ENCODE measurements around the gene PANK1.
"Not testable (repeated sequence)": the region's sequence is repeated elsewhere in the genome, so short reads cannot be mapped to it uniquely, and the experiment has no call there.

Gene PANK1

DNA sequence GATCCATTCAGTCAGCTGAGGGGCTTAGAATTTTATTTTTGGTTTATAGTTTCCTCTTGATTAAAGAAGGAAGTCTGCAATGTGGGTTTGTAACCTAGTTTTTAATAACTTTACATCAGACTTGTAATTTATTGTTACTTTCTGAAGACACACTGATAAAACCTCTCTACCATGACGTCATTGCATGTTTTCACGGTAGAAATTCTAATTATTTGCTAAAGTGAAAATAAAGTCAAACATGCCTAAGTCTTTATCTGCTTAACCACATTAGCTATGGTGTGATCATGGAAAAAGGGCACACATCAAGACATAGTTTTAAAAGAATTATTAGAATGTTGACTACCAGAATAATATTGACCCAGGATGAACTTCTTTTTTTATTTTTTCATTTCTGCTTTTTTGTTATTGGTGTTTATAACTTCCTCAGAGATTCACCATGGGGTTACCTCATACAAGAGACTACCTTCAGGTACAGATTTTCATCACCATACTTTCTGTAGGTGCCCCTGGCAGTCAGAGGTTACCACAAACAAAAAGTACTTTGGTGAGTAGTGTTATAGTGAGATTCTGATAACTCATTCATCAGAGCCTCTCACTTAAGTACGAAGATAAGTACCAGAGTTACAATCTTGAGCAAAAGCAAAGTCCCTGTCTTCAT, 7.0 kb upstream of the PANK1 start:
- no peak for DNase-seq

DNA sequence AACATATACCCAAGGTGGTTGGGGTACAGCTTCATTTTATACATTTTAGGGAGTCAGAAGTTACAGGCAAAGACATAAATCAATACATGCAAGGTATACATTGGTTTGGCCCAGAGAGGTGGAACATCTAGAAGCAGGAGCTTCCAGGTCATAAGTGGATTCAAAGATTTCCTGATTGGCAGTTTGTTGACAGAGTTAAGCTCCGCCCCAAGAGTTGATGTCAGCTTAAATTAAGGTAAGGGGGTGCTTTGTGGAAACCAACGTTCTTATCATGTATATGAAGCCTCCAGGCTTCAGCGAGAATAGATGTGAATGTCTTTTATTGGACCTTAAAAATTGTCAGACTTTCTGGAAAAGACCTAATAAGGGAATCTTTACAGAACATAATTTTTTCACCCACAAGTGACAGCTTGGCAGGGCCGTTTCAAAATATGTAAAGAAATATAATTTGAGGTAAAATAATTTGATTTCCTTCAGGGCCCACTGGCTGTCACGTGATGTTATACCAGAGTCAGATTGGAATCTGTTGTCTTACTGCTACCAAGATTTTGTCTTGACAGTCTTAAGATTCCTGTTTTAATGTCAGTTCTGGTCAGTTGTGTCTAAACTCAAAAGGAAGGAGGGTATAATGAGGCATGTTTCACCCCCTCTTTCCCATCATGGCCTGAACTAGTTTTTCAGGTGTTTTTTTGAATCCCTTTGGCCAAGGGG, 6.3 kb upstream of the PANK1 start:
- no peak for DNase-seq

DNA sequence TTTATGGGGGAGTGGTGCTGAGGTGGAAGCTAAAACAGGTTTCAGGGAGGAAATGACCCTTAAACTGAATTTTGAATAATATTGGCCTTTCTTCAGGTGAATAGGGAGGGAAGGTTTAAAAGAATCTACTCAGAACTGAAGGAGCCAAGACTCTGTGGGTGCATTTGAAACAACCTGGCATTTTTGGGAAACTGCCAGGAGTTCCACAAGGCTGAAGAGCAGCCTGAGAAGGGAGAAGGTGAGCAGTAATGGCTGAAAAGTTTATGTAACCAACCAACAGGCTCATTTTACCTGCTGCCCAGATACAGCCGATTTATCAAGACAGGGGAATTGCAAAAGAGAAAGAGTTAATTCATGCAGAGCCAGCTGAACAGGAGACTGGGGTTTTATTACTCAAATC, 4.0 kb upstream of the PANK1 start:
- no peak for DNase-seq

- DNase-seq = no peak
Observed at GRCh38 chr10:89648074-89648473, 3.0 kb upstream of the PANK1 start.

DNA sequence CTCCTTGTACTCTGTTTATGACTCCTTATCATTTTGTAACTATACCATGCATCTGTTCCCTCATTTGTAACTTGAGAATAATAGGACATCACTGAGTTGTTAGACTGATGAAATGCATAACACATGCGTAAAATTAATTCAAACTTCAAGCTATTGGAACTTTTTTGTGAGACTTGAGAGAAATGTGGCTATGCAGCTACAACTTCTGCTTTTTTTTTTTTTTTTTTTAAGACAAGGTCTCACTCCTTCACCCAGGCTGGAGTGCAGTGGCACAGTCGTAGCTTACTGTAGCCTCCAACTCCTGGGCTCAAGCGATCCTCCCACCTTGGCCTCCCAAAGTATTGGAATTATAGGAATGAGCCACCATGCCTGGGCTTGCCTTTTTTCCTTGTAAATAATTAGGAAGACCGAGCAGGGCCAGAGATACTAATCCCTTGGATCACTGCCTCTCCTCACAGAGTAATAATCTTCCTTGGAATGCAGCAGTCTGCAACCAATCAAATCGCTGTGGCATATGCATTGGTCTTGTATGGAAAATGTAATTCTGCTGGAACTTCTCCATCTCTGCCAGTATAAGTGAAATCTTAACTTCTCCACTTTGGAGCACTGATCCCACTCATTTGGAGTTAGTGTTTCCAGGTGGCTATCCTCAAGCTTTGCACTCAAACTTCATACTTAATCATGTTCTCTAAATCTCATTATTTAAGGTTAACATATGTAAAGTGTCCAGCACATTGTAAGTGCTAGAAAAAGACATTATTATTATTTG, 2.0 kb upstream of the PANK1 start:
- peak; percentile 13 to 29 for DNase-seq

- DNase-seq = no peak
Observed at GRCh38 chr10:89645742-89646172, 715 bp upstream of the PANK1 start.

DNA sequence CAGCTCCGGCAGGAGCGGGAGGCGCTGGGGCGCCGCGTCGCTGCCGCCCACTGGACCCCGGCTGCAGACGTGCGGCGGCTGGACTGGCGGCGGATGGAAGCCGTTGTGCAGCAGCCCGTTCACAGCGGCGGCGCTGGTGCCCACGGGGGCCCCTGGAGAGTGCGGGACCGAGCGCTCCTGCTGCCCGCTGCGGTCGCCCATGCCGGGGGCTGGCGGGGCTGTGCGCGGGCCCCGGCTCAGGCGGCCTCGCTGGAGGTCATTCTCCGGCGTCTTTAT, 413 bp downstream of the PANK1 start:
- DNase-seq = no peak

- DNase-seq = peak; percentile 97 to 98
Observed at GRCh38 chr10:89643812-89644690, 991 bp downstream of the PANK1 start.

- DNase-seq = no peak
Observed at GRCh38 chr10:89643431-89643811, 1.6 kb downstream of the PANK1 start.

DNA sequence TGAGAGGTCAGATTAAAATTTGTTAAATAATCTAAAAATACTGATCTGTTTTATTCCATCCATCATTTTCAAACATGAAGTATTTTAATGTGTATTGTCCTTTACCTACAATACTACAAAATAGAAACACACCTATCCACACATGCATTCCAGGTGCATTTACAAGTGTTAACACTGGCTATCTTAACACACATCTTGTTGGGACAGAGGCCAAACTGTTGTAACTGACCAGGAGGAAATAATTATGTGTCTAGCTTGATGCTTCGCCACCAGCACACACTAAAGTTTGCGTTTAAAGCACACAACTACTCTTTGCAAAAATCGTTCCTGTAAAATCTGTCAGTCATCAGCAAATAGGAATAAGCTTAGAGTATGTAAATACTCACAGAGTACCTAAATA, 2.8 kb downstream of the PANK1 start:
- no peak for DNase-seq

DNA sequence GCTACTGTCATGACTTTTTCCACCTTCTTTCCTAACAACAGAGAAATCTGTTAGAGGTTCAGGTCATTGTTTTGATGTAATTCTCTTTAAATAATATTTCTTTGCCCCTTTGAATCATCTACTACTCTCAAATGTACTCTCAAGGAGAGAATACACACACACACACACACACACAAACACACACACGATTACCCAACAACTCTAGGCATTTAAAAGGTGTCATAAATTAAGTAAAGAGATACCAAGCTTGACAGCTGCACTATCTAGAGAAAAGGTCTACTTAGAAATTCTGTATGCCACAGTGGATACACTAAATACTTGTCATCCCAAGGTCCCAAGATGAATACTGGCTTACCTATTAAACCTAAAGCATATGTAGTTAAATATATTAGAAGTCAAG, 4.8 kb downstream of the PANK1 start:
- DNase-seq = no peak

DNA sequence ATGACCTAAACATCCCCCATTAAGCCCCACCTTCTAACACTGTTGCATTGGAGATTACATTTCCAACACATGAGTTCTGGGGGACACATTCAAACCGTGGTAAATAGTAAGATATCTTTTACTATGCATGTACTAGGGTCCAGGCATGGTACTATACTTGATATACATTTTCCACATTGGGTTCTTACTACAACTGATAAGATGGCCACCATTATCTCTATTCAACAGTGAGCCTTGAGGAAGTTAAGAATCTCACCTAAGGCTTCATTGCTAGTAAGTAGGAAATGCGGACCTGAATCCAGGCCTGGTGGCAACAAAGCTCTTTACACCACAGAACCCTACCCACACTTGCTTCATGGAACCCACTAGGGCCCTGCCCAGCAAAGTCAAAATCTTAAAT, 5.7 kb downstream of the PANK1 start:
- no peak for DNase-seq

DNA sequence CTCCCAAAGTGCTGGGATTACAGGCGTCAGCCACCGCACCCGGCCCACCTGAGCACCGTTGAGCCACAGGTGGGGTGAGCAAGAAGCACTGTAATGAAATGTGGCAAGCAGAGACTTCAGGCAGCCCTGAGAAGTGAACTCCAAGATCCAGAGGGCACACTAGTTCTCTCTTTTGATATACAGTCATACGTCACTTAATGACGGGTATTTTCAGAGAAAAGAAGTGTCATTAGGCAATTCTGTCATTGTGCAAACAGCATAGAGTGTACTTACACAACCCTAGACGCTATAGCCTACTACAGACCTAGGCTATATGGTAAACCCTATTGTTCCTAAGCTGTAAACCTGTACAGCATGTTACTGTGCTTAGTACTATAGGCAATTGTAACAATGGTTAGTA, 7.9 kb downstream of the PANK1 start:
- peak; percentile 47 to 61 for DNase-seq

DNA sequence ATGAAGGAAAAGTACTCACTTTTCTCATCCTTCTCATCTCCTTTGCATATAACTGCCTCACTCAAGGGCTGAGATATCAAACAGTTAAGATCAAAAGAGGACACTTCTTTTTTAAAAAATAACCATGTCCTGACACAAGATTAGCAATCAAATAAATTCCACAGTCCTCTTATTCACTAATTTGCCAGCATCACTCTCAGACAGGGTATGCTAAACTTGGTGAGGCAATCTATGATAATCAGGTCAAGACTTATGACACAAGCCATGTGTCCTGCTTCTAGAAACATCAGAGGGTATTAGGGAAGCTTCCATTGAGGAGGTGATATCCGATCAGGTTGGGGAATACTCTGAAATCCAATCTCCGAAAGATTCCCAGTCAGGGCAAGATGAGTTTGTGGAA, 10.4 kb downstream of the PANK1 start:
- no peak for DNase-seq

DNA sequence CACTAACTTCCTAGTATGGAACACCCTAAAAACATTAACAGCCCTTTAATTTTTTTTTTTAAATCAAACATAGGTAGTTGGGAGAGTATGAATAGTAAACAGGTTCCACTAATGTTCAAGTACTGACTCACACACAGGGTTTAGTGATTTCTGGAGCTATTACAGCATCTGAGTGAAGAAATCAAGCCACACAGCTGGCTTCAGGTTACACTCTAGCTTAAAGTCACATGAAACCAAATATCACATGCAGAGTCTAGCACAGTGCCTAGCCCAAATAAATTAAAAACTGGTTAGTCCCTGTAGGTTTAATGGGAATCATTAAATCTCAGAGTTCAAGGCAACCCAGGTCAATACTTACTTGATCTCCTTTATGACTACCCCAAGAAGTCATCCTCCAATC, 11.6 kb downstream of the PANK1 start:
- no peak for DNase-seq

DNA sequence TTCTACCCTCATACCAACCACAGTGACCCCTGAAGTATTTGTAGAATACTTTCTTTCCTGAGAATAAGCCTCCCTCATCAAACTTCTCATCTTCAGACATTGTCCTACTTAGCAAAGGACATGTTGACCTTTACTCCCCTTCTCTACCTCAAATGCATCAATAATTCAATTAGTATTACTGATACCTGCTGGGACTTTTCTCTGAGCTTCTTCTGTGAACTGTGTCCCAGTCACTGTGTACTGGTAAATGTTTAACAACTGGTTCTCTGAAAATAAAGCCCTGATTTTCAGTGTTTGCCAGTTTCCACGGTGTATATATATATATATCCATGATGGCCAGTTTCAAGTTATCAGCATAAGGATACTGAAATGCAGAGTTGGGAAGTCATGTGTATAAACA, 12.2 kb downstream of the PANK1 start:
- DNase-seq = no peak

DNA sequence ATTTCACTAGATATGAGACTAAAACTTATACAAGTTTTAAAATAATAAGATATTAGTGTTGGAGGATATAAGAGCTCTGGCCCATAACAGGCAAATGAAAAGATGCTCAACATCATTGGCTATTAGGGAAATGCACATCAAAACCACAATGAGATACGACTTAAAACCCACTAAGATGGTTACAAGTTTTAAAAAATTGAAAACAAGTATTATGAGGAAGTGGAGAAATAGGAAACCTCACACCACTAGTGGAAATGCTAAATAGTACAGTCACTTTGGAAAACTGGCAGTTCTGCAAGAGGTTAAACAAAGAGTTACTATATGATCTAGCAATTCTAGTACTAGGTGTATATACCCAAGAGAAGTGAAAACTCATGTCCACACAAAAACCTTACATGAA, 17.2 kb downstream of the PANK1 start:
- peak; percentile 48 to 68 for DNase-seq

GRCh38 chr10:89625041-89625765, 19.8 kb downstream of the PANK1 start:
- no peak for DNase-seq

DNA sequence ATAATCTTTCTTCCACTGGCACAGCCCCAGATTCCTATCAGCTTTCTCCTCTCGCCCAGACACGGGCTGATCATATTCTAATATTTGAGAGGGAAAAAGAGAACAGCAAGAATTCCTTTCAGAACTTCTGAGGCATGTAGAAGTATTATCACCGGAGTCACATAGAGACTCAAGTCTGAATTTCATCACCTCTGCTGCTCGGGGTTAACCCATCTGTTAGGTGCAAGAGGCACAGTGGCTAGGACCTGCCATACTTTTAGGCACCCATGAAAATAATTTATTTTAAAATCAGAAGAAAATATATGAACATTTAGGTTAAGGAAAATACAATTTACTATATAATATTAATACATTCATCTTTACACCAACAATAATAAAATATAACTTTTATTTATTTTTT, 21.0 kb downstream of the PANK1 start:
- no peak for DNase-seq

GRCh38 chr10:89622151-89622550, 22.9 kb downstream of the PANK1 start:
- DNase-seq = no peak

- DNase-seq = no peak
Observed at GRCh38 chr10:89621438-89621837, 23.6 kb downstream of the PANK1 start.

DNA sequence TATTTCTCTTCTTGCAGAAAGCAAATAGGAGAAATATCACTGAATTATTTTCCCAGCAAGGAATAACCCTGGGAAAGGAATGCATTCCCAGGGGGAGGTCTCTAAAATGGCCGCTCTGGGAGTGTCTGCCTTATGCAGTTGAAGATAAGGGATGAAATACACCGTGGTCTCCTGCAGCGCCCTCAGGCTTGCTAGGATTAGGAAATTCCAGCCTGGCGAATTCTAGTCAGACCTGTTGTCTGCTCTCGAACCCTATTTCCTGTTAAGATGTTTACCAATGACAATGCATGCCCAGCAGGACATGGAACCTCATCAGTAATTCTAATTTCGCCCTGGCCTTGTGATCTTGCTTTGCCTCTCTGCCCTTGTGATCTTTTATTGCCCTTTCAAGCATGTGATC, 24.7 kb downstream of the PANK1 start:
- DNase-seq = not testable (repeated sequence)

DNA sequence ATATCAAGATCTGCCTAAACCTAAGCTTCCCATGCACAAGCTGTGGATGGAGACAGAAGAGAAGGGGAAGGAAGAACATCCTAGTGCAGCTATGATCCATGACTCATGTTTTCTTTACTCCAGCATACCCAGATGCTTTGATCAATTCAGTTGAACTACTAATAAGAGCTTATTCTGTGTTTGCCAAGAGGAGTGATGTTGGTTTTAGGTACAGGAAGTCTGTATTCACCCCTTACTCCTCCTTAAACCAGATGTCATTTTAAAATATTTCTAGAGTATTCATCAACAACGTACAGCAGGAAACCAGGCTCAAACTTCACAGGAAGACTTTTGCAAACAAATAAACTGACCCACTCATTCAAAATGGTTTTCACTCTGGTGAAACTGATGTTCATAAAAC, 29.2 kb downstream of the PANK1 start:
- DNase-seq = no peak
